Measurements from ENCODE around the gene IFT122. TPM values are rescaled to one million over a fixed set of nuclear protein-coding genes. Genes with fewer than 3 reads are reported as not detected.

IFT122 gene
- total and polyA plus RNA-seq, 2 of the 4 experiments (the other 2 are of a cell fraction), result 16.8 to 28.0 TPM

DNA sequence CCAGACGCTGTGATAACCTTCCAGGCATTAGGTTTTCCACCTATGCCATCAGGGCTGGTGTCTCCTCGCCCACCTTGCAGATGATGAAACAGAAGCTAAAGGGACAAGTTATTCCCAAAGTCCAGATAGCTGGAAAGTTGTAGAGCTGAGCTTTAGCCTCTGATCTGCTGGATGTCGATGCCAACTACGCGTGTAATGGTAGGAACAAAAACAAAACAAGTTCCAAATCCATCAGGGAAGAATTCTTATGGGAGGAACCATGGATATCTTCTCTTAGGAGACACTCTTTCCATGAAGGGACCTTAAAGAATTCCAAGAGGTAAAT, 60.3 kb downstream of the IFT122 start:
- intact Hi-C loops (cut with micrococcal nuclease) (no loop called here), dilution Hi-C loops (cut with HindIII; ENCODE audit: low sequenced_read_pairs, unreplicated experiment) (no loop called here), in situ Hi-C loops (cut with MboI; ENCODE audit: low sequenced_read_pairs) (no loop called here)
- Histone ChIP-seq H3K9me1 (ENCODE audit: insufficient read depth, low read length) (peaks cover 12% of the 10 kb centered on the region), H2AK9ac (replicated peaks; ENCODE audit: low read depth, low read length, poor library complexity) (peak overlapping the region; percentile 50), H4K20me1 (ENCODE audit: insufficient read depth, low read length) (no peaks in the 10 kb centered on the region), H3K23ac (ENCODE audit: low read depth, low read length) (no peak overlapping the region), H3K18ac (ENCODE audit: low read depth, low read length) (no peak overlapping the region), H3K9ac (ENCODE audit: low read depth, low read length) (no peak overlapping the region), H3K27me3 (ENCODE audit: control insufficient read depth, insufficient read depth, low read length) (no peaks in the 10 kb centered on the region), H2BK120ac (ENCODE audit: low read depth, low read length) (no peak overlapping the region), H4K8ac (ENCODE audit: low read depth in 2 of 2, low read length in 2 of 2) (no peak overlapping the region), H3K4me1 (ENCODE audit: control insufficient read depth, insufficient read depth, low read length) (peaks cover 25% of the 10 kb centered on the region), H3K4ac (ENCODE audit: low read depth, low read length) (peak overlapping the region; percentile 52; the same call in 1 of the 2 replicates), H3K79me1 (ENCODE audit: low read depth in 1 of 2, low read length in 2 of 2) (peaks cover 0 to 8% of the 10 kb centered on the region in 2 experiments; a peak in 1 of 4 replicates), H4K5ac (ENCODE audit: low read depth, low read length) (no peak overlapping the region), H2BK15ac (ENCODE audit: low read depth, low read length) (no peak overlapping the region; the same call in 2 of the 3 replicates), H2AK5ac (ENCODE audit: low read depth, low read length) (peak overlapping the region; percentile 51; the same call in 1 of the 2 replicates), H4K91ac (ENCODE audit: insufficient read depth, low read depth, low read length) (no peak overlapping the region), H3K9me3 (ENCODE audit: control insufficient read depth, insufficient read depth, low read length) (no peaks in the 10 kb centered on the region), H2BK20ac (ENCODE audit: low read depth, low read length) (peak overlapping the region; percentile 33), H3K4me2 (ENCODE audit: low read depth, low read length) (no peak overlapping the region), H3K14ac (replicated peaks; ENCODE audit: low read depth, low read length) (0 out of 2 replicates have a peak overlapping the region, but pooled peaks have one; percentile 0), H2BK5ac (ENCODE audit: low read depth, low read length, poor library complexity, severe bottlenecking) (no peak overlapping the region), H3K27ac (ENCODE audit: insufficient read depth, low read length) (no peak overlapping the region), H2AFZ (replicated peaks; ENCODE audit: low read length, poor library complexity) (no peak overlapping the region), H3K56ac (ENCODE audit: extremely low read depth, insufficient read depth, low read length) (no peak overlapping the region), H3K4me3 (ENCODE audit: insufficient read depth, low read depth, low read length) (no peak overlapping the region), H3K36me3 (ENCODE audit: control insufficient read depth, insufficient read depth, low read length) (peaks cover 9% of the 10 kb centered on the region)
- ChIA-PET POLR2A (ENCODE audit: unreplicated experiment) (no interaction called here), CTCF (no interaction called here)
- TF ChIP-seq MAZ (IDR thresholded peaks at IDR 0.05; ENCODE audit: borderline replicate concordance, low read depth, low read length) (no peak), MXI1 (IDR thresholded peaks at IDR 0.05; ENCODE audit: borderline replicate concordance, low read depth, low read length) (no peak), POLR2A (IDR thresholded peaks at IDR 0.05; ENCODE audit: low read depth, low read length) (no peak), FOS (IDR thresholded peaks at IDR 0.05; ENCODE audit: low read depth, low read length) (no peak), MAFK (IDR thresholded peaks at IDR 0.05; ENCODE audit: low read depth, low read length) (no peak), CEBPB (IDR thresholded peaks at IDR 0.05; ENCODE audit: low read depth, low read length) (no peak), CHD1 (IDR thresholded peaks at IDR 0.05; ENCODE audit: low read depth, low read length) (no peak), NFE2L2 (IDR thresholded peaks at IDR 0.05; ENCODE audit: low read depth, low read length) (no peak), RAD21 (IDR thresholded peaks at IDR 0.05; ENCODE audit: low read length) (no peak), BHLHE40 (IDR thresholded peaks at IDR 0.05; ENCODE audit: low read depth, low read length) (no peak), SMC3 (IDR thresholded peaks at IDR 0.05; ENCODE audit: low read depth, low read length) (no peak), RCOR1 (IDR thresholded peaks at IDR 0.05; ENCODE audit: insufficient replicate concordance, low read length) (no peak), RFX5 (IDR thresholded peaks at IDR 0.05; ENCODE audit: low read depth, low read length) (no peak)
- TF ChIP-seq, protein P1, sequence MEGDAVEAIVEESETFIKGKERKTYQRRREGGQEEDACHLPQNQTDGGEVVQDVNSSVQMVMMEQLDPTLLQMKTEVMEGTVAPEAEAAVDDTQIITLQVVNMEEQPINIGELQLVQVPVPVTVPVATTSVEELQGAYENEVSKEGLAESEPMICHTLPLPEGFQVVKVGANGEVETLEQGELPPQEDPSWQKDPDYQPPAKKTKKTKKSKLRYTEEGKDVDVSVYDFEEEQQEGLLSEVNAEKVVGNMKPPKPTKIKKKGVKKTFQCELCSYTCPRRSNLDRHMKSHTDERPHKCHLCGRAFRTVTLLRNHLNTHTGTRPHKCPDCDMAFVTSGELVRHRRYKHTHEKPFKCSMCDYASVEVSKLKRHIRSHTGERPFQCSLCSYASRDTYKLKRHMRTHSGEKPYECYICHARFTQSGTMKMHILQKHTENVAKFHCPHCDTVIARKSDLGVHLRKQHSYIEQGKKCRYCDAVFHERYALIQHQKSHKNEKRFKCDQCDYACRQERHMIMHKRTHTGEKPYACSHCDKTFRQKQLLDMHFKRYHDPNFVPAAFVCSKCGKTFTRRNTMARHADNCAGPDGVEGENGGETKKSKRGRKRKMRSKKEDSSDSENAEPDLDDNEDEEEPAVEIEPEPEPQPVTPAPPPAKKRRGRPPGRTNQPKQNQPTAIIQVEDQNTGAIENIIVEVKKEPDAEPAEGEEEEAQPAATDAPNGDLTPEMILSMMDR (conservative IDR thresholded peaks at IDR 0.05; ENCODE audit: low read depth, low read length), result no peak
- TF ChIP-seq, protein P2, sequence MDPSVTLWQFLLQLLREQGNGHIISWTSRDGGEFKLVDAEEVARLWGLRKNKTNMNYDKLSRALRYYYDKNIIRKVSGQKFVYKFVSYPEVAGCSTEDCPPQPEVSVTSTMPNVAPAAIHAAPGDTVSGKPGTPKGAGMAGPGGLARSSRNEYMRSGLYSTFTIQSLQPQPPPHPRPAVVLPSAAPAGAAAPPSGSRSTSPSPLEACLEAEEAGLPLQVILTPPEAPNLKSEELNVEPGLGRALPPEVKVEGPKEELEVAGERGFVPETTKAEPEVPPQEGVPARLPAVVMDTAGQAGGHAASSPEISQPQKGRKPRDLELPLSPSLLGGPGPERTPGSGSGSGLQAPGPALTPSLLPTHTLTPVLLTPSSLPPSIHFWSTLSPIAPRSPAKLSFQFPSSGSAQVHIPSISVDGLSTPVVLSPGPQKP (IDR thresholded peaks at IDR 0.05; ENCODE audit: borderline replicate concordance, low read depth, low read length), result no peak
- TF ChIP-seq, protein P3, sequence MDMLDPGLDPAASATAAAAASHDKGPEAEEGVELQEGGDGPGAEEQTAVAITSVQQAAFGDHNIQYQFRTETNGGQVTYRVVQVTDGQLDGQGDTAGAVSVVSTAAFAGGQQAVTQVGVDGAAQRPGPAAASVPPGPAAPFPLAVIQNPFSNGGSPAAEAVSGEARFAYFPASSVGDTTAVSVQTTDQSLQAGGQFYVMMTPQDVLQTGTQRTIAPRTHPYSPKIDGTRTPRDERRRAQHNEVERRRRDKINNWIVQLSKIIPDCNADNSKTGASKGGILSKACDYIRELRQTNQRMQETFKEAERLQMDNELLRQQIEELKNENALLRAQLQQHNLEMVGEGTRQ (IDR thresholded peaks at IDR 0.05; ENCODE audit: low read depth, low read length), result no peak
- ATAC-seq (ENCODE audit: low read depth), result no peak
- BruUV-seq (replicated peaks), result no TSS peak
- WGBS, 2 experiments (ENCODE audit: extremely low coverage in 2 of 2, insufficient read length in 1 of 2), result no CpG with 5 or more reads among the region's 5 CpGs
- DNase-seq, result no peak

All from IMR-90 (cell line).